NCI-H526 (cell line): ENCODE results near the gene NAT14.
A peak's percentile ranks its signal among the peaks of the same experiment; 100 is the strongest.
"Not testable (repeated sequence)": the region's sequence is repeated elsewhere in the genome, so short reads cannot be mapped to it uniquely, and the experiment has no call there.

Experiments
- DNase-seq, 2 experiments: peaks; one replicate each; lab custom pipeline; 2025; lab: John Stamatoyannopoulos, UW

The NAT14 gene

GRCh38 chr19:55503157-55503501 is 18.1 kb downstream of the NAT14 start:
- no peak for DNase-seq

GRCh38 chr19:55503502-55504251 is 18.7 kb downstream of the NAT14 start:
- peak; percentile 96 to 98 for DNase-seq

GRCh38 chr19:55504252-55504603 is 19.2 kb downstream of the NAT14 start:
- DNase-seq, result no peak

- no peak for DNase-seq
These were observed 20.0 kb downstream of the NAT14 start for GRCh38 chr19:55504981-55505380.

GRCh38 chr19:55508120-55508519 is 23.1 kb downstream of the NAT14 start:
- no peak for DNase-seq

- DNase-seq, result peak; percentile 75 to 97
These were observed 32.1 kb downstream of the NAT14 start for GRCh38 chr19:55516878-55517620.

GRCh38 chr19:55519451-55520311 is 34.7 kb downstream of the NAT14 start:
- DNase-seq, result no peak

- no peak for DNase-seq
These were observed 35.8 kb downstream of the NAT14 start for GRCh38 chr19:55520691-55521292.

- DNase-seq, result no peak
These were observed 40.5 kb downstream of the NAT14 start for GRCh38 chr19:55525289-55526101.

- DNase-seq, result no peak
These were observed 41.5 kb downstream of the NAT14 start for GRCh38 chr19:55526216-55527196.

- no peak for DNase-seq
These were observed 42.4 kb downstream of the NAT14 start for GRCh38 chr19:55527197-55528029.

GRCh38 chr19:55528030-55528803 is 43.2 kb downstream of the NAT14 start:
- peak; percentile 34 to 37 for DNase-seq

GRCh38 chr19:55529636-55530234 is 44.7 kb downstream of the NAT14 start:
- DNase-seq, result no peak

- no peak for DNase-seq
These were observed 46.0 kb downstream of the NAT14 start for GRCh38 chr19:55530996-55531395.

- not testable (repeated sequence) for DNase-seq
These were observed 49.3 kb downstream of the NAT14 start for GRCh38 chr19:55534280-55534679.

- no peak for DNase-seq
These were observed 50.4 kb downstream of the NAT14 start for GRCh38 chr19:55535173-55535964.

GRCh38 chr19:55535965-55536350 is 51.0 kb downstream of the NAT14 start:
- no peak for DNase-seq
